Hematopoietic multipotent progenitor cell treated with erythropoietin and hydrocortisone succinate and interleukin-3 and kit ligand, for 8 days (in vitro differentiated cells): ENCODE data around the gene MAGI3.
"Not testable (repeated sequence)": the region's sequence is repeated elsewhere in the genome, so short reads cannot be mapped to it uniquely, and the experiment has no call there.

Experiments
- DNase-seq: peaks from one replicate; pipeline ENCODE4 v3.0.0-alpha.2; 2015

MAGI3 gene

DNA sequence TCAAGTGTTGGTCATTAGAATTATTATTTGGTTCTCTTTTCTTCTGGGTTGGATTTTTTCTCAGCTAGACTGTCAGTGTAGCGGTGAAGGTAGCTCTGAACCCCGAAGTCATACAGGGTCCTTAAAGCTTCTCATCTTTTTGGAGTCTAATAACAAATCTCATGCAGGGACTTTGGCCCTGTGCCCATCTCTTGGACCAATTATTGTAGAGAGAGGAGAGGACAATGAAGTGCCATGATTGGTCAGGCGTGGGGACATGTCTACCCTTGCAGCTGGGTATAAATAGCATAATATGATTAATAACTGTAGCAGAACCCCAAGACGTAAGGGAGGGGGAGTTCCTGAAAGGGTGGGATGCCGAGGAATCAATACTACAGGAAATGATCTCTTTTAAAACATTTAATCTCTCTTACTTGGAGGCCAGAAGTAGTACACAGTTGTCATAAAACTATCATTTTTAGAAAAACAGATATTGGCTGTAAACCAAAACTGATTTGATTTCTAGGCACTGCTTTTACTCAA lies 8.8 kb downstream of the MAGI3 start:
- no peak for DNase-seq

DNA sequence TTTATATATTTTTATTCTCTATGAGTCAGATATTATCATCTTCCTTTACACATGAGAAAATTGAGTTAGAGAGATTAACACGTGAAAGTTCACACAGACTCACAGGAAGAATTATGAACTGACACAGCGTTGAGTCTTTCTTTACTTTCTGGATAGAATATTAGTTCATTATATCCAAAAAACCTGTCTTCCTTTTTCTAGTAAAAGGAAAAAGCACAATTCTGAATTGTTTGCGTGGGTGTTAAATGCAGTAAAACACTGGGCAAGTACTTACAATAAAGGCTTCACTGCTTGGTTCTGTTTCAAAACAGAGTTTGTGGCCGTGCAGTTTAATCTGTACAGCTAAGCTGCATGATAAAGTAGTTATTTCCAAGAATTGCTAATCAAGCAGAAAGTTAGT lies 10.8 kb downstream of the MAGI3 start:
- DNase-seq: no peak

DNA sequence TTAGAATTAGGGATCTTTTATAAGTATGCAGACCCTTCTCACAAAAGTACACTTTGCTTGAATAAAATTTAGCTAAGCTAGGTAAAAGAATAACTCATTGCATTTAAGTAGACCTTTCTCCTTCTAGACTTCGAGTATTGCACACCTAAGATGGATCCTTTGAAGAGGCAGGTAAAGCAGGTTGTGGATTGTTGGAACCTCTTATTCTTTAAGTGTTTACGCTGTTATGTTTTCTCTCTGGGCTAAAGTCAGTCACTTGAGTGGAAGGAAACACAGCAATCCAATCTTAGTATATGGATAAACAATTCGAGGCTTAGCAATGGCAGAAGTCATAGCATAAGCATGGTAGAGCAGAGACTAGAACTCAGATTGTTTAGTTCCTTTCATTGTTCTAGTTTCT lies 11.4 kb downstream of the MAGI3 start:
- no peak for DNase-seq

DNA sequence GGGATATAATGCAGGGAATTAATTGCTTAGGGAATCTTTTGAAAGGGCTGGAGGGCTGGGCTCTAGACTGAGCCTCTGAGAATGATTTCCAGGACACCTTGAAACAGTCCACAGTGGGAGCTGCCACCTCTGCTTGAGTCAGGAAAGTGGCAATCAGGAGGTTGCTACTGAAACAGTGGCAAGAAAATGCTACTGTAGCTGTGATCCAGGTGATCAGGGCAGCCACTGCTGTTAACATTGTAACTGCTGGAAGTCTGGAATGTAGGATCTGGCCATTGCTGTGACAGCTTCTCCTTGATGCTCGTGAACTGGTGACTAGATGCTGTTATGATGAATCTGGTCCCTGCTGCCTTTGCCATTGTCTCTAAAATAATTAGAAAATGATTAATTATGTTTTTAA lies 12.8 kb downstream of the MAGI3 start:
- DNase-seq: no peak

GRCh38 chr1:113405573-113405972 lies 15.3 kb downstream of the MAGI3 start:
- no peak for DNase-seq

DNA sequence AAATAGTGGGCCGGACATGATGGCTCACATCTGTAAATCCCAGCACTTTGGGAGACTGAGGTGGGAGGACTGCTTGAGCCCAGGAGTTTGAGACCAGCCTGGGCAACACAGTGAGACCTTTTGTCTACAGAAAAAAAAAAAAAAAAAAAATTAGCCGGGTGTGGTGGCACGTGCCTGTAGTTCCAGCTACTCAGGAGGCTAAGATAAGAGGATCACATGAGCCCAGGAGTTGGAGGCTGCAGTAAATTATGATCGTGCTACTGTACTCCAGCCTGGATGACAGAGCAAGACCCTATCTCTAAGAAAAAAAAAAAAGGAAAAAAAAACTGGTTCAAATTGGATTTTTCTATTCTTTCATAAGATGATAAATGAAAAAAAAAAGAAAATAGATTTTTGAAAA lies 15.8 kb downstream of the MAGI3 start:
- peak; percentile 46 for DNase-seq

GRCh38 chr1:113409363-113409762 lies 19.0 kb downstream of the MAGI3 start:
- no peak for DNase-seq

- DNase-seq: not testable (repeated sequence)
These were observed 21.7 kb downstream of the MAGI3 start for GRCh38 chr1:113412020-113412419.

DNA sequence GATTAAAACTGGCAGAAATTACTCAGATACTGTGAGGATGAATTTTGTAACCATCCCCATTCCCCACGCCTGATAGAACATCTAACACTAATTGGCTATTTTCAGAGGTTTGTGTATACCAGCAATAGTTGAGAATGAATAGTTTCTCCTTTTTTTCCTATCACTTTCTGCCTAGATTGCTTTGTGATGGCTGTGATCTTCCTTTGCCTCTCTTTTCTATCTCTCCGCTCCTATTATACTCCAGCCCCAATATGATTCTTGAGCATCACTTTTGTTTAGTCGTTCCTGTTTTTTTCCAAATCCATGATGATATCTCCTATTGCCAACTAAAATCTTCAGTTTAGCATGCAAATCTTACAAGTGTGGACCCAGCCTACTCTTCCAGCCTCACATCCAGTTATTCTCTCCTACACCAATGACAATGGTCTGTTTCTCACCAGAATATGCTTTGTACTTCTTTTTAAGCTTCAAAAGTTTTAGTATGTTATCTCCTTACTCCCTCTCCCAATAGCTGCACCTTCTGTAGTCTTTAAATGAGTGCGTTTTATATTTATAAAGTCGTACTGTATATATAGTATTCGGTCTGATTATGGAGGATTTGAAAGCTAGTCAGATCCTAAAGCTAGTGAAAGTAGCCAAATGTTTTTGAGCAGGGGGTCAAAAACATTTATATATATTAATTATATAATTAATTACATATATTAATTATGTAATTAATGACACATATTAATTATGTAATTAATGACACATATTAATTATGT lies 25.2 kb downstream of the MAGI3 start:
- DNase-seq: no peak

DNA sequence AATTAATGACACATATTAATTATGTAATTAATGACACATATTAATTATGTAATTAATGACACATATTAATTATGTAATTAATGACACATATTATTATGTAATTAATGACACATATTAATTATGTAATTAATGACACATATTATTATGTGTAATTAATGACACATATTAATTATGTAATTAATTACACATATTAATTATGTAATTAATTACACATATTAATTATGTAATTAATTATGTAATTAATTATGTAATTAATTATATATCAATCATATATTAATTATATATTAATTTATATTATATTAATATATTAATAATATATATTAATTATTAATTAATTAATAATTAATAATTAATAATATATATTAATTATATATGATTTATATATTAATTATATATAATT lies 25.8 kb downstream of the MAGI3 start:
- DNase-seq: not testable (repeated sequence)

DNA sequence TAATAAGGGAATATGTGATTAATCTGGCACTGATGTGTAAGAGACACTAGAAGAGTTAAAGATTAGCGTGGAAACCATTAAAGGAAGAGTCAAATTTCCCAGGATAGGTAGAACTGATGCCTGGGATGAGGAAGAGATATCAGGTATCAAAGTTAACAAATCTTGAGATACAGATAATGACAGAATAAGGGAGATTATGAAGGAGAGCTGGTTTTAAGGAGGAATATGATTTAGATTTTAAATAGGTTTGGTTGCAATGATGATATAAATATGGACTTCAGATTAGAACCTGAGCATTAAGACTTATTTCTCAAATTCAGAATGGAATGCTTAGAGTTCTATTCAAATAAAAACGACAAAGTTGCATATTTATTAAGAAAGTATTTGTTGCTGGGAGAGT lies 26.2 kb downstream of the MAGI3 start:
- no peak for DNase-seq

- no peak for DNase-seq
These were observed 32.2 kb downstream of the MAGI3 start for GRCh38 chr1:113422315-113423068.

- no peak for DNase-seq
These were observed 33.5 kb downstream of the MAGI3 start for GRCh38 chr1:113423826-113424225.

DNA sequence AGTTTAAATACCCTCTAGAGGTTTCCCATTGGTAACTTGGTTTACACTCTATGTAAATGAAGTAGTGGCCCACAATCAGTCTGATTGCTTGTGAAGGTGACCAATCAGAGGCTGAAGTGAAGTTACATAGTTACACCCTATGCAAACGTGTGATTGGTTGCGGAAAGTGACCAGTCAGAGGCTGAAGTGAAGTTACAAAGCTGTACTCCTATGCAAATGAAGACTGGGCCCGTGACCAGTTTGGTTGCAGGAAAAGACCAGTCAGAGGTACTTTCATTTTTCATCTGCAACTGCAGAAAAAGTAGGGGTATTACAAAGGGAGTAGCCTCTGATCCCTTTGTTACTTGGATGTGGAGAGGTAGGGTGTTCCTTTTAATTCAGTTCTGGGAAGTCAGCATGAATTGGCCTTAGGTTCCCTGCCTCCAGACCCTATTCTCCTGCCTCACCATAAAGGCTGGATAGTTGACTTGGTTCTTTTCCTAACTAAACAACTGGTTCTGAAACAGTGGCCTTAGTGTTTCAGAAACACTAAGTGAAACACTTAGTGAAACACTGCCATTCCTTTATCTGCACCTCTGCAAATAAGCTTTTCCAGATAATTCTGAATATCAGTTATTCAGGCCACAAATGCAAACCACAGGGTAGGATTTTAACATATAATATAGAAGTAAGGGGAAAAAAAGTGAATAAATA lies 39.3 kb downstream of the MAGI3 start:
- peak; percentile 16 for DNase-seq

- DNase-seq: no peak
These were observed 42.9 kb downstream of the MAGI3 start for GRCh38 chr1:113433184-113433583.

DNA sequence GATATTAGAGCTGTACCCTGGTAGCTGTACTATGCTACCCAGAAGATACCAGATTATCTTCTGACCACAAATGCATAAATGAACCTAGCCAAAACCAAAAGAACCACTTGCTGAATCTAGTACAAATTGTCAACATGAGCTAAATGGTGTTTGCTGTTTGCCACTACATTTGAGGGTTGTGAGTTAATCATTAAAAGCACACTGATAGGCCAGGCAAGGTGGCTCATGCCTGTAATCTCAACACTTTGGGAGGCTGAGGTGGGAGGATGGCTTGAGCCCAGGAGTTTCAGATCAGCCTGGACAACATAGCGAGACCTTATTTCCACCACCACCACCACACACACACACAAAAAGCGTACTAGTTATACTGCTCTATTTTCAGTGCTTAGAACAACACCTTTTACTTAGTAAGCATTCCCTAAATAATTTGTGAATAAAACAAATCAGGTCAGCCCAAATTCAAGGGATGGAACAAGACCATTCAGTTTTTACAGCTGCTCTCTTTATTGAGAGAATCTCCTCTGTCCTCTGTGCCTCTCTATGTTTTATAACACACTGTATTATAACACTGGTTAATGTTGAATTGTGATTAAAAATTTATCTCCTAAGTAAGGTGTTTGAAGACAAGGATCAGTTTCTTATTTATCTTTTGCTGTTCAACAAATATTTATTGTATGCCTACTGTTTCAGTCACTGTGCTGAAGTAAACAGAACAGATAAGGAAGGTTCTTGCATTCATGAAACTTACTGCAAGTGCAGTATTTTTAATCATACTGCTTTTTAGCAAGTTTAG lies 44.0 kb downstream of the MAGI3 start:
- no peak for DNase-seq

GRCh38 chr1:113434874-113435175 lies 44.5 kb downstream of the MAGI3 start:
- DNase-seq: no peak

- no peak for DNase-seq
These were observed 47.4 kb downstream of the MAGI3 start for GRCh38 chr1:113437554-113438341.

- no peak for DNase-seq
These were observed 48.4 kb downstream of the MAGI3 start for GRCh38 chr1:113438505-113439276.

- no peak for DNase-seq
These were observed 49.0 kb downstream of the MAGI3 start for GRCh38 chr1:113439277-113439670.

GRCh38 chr1:113442131-113442530 lies 51.8 kb downstream of the MAGI3 start:
- no peak for DNase-seq
